Panc1 (cell line): ENCODE data around the gene GRIN2C.

Experiments used
- POLR2AphosphoS5 ChIP-seq: IDR thresholded peaks from 2 replicates; pipeline ENCODE4 v1.6.1; 2012; ENCODE audit warnings: mild to moderate bottlenecking, low read depth, low read length, moderate library complexity
- SIN3A ChIP-seq: IDR thresholded peaks from 2 replicates; pipeline ENCODE4 v1.6.1; 2012; ENCODE audit warnings: low read depth, mild to moderate bottlenecking, low read length, moderate library complexity, borderline replicate concordance; ENCODE audit not compliant: insufficient read depth
- TCF7L2 ChIP-seq: IDR thresholded peaks from 2 replicates; pipeline ENCODE4 v1.6.1; 2011; ENCODE audit warnings: mild to moderate bottlenecking, low read depth, low read length, inconsistent platforms
- TF ChIP-seq, protein P1 (sequence below): fragments of 450-650 bp; IDR thresholded peaks from 2 replicates; pipeline ENCODE4 v1.5.1; 2017; ENCODE audit warnings: mild to moderate bottlenecking
- TF ChIP-seq, protein P2 (sequence below), 2 experiments: IDR thresholded peaks; 2 replicates each; pipeline ENCODE4 v1.6.1; 2011 to 2012; ENCODE audit warnings: low read depth in 2 of 2, control low read depth in 1 of 2, low read length in 1 of 2, mild to moderate bottlenecking in 1 of 2, moderate library complexity in 1 of 2; ENCODE audit not compliant: insufficient read depth in 1 of 2

DNA sequence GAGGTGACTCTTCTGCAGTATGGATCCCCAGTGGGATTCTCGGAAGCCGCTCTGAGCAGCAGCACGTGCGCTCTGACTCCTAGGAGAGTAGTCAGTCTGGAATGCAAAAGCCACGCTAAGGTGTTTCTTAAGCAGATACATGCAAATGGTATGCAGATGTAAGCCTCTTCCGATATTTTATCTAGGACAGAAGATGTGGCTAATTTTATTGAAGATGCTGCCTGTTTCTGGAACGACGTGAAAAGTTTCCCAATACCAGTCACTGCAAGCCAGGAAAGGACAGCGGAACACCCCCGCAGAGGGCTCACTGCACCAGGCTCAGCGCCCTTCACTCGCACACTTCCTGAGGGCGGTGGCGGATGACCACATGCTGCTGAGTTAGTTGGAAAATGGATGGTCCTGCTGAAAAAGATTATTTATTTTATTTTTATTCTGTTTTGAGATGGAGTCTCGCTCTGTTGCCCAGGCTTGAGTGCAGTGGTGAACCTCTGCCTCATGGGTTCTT lies 23.6 kb upstream of the GRIN2C start:
- TF ChIP-seq, protein P1, sequence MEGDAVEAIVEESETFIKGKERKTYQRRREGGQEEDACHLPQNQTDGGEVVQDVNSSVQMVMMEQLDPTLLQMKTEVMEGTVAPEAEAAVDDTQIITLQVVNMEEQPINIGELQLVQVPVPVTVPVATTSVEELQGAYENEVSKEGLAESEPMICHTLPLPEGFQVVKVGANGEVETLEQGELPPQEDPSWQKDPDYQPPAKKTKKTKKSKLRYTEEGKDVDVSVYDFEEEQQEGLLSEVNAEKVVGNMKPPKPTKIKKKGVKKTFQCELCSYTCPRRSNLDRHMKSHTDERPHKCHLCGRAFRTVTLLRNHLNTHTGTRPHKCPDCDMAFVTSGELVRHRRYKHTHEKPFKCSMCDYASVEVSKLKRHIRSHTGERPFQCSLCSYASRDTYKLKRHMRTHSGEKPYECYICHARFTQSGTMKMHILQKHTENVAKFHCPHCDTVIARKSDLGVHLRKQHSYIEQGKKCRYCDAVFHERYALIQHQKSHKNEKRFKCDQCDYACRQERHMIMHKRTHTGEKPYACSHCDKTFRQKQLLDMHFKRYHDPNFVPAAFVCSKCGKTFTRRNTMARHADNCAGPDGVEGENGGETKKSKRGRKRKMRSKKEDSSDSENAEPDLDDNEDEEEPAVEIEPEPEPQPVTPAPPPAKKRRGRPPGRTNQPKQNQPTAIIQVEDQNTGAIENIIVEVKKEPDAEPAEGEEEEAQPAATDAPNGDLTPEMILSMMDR: no peak
- TF ChIP-seq, protein P2, sequence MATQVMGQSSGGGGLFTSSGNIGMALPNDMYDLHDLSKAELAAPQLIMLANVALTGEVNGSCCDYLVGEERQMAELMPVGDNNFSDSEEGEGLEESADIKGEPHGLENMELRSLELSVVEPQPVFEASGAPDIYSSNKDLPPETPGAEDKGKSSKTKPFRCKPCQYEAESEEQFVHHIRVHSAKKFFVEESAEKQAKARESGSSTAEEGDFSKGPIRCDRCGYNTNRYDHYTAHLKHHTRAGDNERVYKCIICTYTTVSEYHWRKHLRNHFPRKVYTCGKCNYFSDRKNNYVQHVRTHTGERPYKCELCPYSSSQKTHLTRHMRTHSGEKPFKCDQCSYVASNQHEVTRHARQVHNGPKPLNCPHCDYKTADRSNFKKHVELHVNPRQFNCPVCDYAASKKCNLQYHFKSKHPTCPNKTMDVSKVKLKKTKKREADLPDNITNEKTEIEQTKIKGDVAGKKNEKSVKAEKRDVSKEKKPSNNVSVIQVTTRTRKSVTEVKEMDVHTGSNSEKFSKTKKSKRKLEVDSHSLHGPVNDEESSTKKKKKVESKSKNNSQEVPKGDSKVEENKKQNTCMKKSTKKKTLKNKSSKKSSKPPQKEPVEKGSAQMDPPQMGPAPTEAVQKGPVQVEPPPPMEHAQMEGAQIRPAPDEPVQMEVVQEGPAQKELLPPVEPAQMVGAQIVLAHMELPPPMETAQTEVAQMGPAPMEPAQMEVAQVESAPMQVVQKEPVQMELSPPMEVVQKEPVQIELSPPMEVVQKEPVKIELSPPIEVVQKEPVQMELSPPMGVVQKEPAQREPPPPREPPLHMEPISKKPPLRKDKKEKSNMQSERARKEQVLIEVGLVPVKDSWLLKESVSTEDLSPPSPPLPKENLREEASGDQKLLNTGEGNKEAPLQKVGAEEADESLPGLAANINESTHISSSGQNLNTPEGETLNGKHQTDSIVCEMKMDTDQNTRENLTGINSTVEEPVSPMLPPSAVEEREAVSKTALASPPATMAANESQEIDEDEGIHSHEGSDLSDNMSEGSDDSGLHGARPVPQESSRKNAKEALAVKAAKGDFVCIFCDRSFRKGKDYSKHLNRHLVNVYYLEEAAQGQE (IDR thresholded peaks at IDR 0.05; ENCODE audit: insufficient read depth in 1 of 2, low read depth in 2 of 2, low read length in 1 of 2): no peak
- TF ChIP-seq POLR2AphosphoS5 (no peak), TCF7L2 (no peak), SIN3A (no peak)
